Heart left ventricle (tissue), 13 donors: ENCODE results near the gene ZFP92.

Experiments
- CTCF ChIP-seq, 12 donors: fragments of 200-600 bp; sonication (generic) in 4 of 12; IDR thresholded peaks; one replicate each; pipeline versions ENCODE4 v1.5.0 to v1.8.0; 2018 to 2022; ENCODE audit warnings: antibody characterized with exemption in 12 of 12, mild to moderate bottlenecking in 5 of 12
- POLR2A ChIP-seq, 2 donors: fragments of 450-650 bp; IDR thresholded peaks; one replicate each; pipeline ENCODE4 v1.6.1; 2017; ENCODE audit warnings: antibody characterized with exemption in 2 of 2, mild to moderate bottlenecking in 2 of 2, moderate library complexity in 2 of 2
- donor health status: ischemic (EF 13 %, LVEDD 7.1; RV severe dilation, severe dysfunction).
- donor health status: DM: no; HTN: yes; CAD: no.
- donor health status: DM: no; HTN: no; CAD: no.
- donor health status: ischemic (EF 25% LVEDD 6.9; RV normal size, moderate dysfunction).
- donor health status: ischemic (EF 25% LVEDD 5.7; RV mildly dilated, moderate dysfunction).
- donor health status: ischemic (EF 35%, LVEDD 5.7; RV mildly dilated, moderate dysfunction).
- donor health status: nonischemic (EF 11% LVEDD 7.7; RV severe dilation, severe dysfunction).
- donor health status: DM: yes; HTN: yes; CAD: no.
- donor health status: PGD.
- donor health status: ischemic (EF 29% LVEDD 5.4; RV normal size, mild dysfunction).
- donor health status: nonischemic (EF 23%, LVEDD 6.1; RV moderate dilation, normal function).

- TF ChIP-seq POLR2A (IDR thresholded peaks at IDR 0.05) (no peak), CTCF (IDR thresholded peaks at IDR 0.05) (no peak)
Measured at GRCh38 chrX:153374426-153374825, 36.8 kb upstream of the ZFP92 start.
